ENCODE results near the gene WDFY1.

GRCh38 chr2:223870840-223871611 is 74.1 kb downstream of the WDFY1 start:
- TF ChIP-seq CTCF (IDR thresholded peaks at IDR 0.05) (no peak), POLR2A (IDR thresholded peaks at IDR 0.05) (no peak)

Measured in heart left ventricle (tissue), 13 donors.